Neutrophil (primary cell): Measurements from ENCODE around the gene TCF4.

ENCODE experiments used
- H3K27ac ChIP-seq: fragments of 200-600 bp; sonication (generic); 2 replicates; pipeline ENCODE4 v1.5.1; 2016; ENCODE audit warnings: mild to moderate bottlenecking, moderate library complexity
- H3K27me3 ChIP-seq: fragments of 200-600 bp; sonication (generic); 2 replicates; pipeline ENCODE4 v1.6.0; 2016; ENCODE audit warnings: mild to moderate bottlenecking
- H3K36me3 ChIP-seq: fragments of 200-600 bp; sonication (generic); 2 replicates; pipeline ENCODE4 v1.5.1; 2017
- H3K4me1 ChIP-seq, 2 experiments: fragments of 200-600 bp in 1 of 2; sonication (generic) in 1 of 2; 1 replicate in 1 of 2; 2 replicates in 1 of 2; pipeline versions ENCODE4 v1.5.1 to v1.6.1; 2013 to 2016; ENCODE audit warnings: low read depth in 1 of 2, low read length in 1 of 2, mild to moderate bottlenecking in 1 of 2, moderate library complexity in 1 of 2; ENCODE audit not compliant: control insufficient read depth in 1 of 2, insufficient read depth in 1 of 2
- H3K4me3 ChIP-seq, 2 experiments: fragments of 200-600 bp in 1 of 2; sonication (generic) in 1 of 2; 1 replicate in 1 of 2; 2 replicates in 1 of 2; pipeline ENCODE4 v1.5.1; 2013 to 2016; ENCODE audit warnings: low read depth in 1 of 2, low read length in 1 of 2, mild to moderate bottlenecking in 1 of 2, moderate library complexity in 1 of 2
- H3K9me3 ChIP-seq: fragments of 200-600 bp; sonication (generic); 2 replicates; pipeline ENCODE4 v1.5.1; 2016
- TF ChIP-seq, protein P1 (sequence below): fragments of 200-600 bp; sonication (generic); IDR thresholded peaks from 2 replicates; pipeline ENCODE4 v1.5.1; 2016; ENCODE audit warnings: antibody characterized with exemption

TCF4 gene

DNA sequence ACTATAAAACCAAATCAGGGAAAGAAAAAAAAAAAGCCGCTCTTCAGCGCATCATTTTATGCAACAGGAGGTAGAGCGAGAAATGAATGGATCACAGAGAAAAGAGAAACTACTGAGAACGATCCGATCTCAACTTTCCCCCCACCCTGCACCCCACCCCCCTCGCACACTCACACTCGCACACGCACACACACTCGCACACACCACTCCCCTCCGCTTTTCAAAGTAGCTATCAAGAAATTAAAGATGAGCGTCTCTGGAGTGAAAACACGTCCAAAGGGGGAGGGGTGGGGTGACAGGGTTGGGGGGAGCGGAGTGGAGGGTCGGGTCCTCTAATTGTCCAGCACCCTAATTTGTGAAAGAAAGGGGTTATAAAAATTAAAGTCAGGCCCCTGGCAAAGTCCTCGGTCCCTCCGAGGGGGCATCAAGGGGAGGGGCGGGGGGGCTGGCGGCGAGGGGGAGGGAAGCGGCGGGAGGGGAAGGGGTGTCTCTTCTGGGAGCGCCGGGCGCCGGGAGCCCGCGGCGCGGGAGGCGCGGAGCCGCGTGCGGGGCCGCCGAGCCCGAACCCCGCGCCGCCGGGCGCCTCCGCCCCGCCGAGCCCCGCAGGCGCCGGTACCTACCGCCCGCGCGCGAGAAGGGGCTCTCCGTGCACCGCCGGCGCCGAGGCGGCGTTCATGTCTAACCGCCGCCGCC lies 428 bp downstream of the TCF4 start:
- Histone ChIP-seq H3K27ac (peak overlapping the region; percentile 62), H3K9me3 (no peaks in the 10 kb centered on the region), H3K4me1 (peaks cover 30 to 35% of the 10 kb centered on the region in 2 experiments), H3K36me3 (no peaks in the 10 kb centered on the region), H3K27me3 (no peaks in the 10 kb centered on the region), H3K4me3 (peak overlapping the region; percentile 61 to 75)
- TF ChIP-seq, protein P1, sequence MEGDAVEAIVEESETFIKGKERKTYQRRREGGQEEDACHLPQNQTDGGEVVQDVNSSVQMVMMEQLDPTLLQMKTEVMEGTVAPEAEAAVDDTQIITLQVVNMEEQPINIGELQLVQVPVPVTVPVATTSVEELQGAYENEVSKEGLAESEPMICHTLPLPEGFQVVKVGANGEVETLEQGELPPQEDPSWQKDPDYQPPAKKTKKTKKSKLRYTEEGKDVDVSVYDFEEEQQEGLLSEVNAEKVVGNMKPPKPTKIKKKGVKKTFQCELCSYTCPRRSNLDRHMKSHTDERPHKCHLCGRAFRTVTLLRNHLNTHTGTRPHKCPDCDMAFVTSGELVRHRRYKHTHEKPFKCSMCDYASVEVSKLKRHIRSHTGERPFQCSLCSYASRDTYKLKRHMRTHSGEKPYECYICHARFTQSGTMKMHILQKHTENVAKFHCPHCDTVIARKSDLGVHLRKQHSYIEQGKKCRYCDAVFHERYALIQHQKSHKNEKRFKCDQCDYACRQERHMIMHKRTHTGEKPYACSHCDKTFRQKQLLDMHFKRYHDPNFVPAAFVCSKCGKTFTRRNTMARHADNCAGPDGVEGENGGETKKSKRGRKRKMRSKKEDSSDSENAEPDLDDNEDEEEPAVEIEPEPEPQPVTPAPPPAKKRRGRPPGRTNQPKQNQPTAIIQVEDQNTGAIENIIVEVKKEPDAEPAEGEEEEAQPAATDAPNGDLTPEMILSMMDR, result no peak

DNA sequence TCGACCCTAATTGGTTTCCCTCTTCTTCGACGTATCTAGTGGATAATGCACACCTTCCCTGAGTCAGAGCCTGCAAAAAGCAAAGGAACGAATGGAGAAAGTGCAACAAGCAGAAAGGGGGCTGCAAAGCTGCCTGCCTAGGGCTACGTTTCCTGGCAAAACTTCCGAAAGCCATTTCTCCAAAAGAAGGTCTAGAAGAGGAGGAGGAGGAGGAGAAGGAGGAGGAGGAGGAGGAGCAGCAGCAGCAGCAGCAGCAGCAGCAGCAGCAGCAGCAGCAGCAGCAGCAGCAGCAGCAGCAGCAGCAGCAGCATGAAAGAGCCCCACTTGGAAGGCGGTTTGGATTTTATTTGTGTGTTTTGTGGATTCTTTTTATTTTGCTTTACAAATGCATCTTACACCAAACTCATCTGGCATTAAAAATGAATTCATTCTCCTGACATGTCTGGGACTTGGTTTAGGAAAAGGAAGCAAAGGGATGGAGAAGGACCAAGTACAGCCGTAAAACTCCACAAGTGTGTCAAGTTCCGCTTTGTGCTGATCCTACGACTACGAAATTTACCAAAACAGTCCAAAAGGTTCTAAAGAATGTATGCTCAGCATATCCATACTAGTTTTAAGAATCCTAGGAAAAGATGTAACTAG lies 2.0 kb downstream of the TCF4 start:
- Histone ChIP-seq H3K27ac (no peak overlapping the region), H3K36me3 (no peaks in the 10 kb centered on the region), H3K4me3 (peak overlapping the region in 1 of 2 experiments; percentile 75), H3K4me1 (peaks cover 30 to 35% of the 10 kb centered on the region in 2 experiments), H3K27me3 (no peaks in the 10 kb centered on the region), H3K9me3 (no peaks in the 10 kb centered on the region)
- TF ChIP-seq, protein P1, result no peak

- TF ChIP-seq, protein P1, result no peak
- no peaks in the 10 kb centered on the region for H3K27me3 ChIP-seq
- H3K36me3 ChIP-seq, result no peaks in the 10 kb centered on the region
- H3K4me1 ChIP-seq, result peaks cover 30 to 35% of the 10 kb centered on the region in 2 experiments
- no peaks in the 10 kb centered on the region for H3K9me3 ChIP-seq
- peak overlapping the region in 1 of 2 experiments; percentile 10 for H3K4me3 ChIP-seq
- no peak overlapping the region for H3K27ac ChIP-seq
Observed at GRCh38 chr18:55585065-55585919, 2.7 kb downstream of the TCF4 start.

GRCh38 chr18:55584201-55584600 lies 3.8 kb downstream of the TCF4 start:
- H3K9me3 ChIP-seq, result no peaks in the 10 kb centered on the region
- H3K27ac ChIP-seq, result no peak overlapping the region
- H3K36me3 ChIP-seq, result no peaks in the 10 kb centered on the region
- no peaks in the 10 kb centered on the region for H3K27me3 ChIP-seq
- TF ChIP-seq, protein P1, result no peak
- H3K4me1 ChIP-seq, result peaks cover 20 to 24% of the 10 kb centered on the region in 2 experiments
- no peak overlapping the region for H3K4me3 ChIP-seq

DNA sequence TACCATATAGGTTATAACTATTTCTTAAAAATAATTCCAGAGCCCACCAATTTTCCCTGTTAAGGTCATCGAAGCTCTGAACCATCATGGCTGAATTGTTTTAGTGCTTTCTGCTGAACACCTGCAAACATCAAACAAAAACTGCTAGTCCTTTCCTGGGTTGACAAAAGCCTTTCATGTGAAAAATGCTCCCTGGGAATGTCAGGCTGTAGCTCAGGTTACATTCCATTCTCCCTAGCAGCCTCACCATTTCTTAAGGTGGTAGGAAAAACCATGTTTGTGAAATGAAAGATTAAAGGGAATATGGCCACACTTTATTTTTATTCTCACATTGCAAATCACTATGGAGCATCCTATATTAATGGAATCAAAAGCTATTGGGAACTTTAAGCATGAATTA lies 5.7 kb downstream of the TCF4 start:
- no peak overlapping the region for H3K27ac ChIP-seq
- no peaks in the 10 kb centered on the region for H3K9me3 ChIP-seq
- H3K4me1 ChIP-seq, result peaks cover 12 to 17% of the 10 kb centered on the region in 2 experiments
- no peak overlapping the region for H3K4me3 ChIP-seq
- H3K27me3 ChIP-seq, result no peaks in the 10 kb centered on the region
- H3K36me3 ChIP-seq, result no peaks in the 10 kb centered on the region
- TF ChIP-seq, protein P1, result no peak
